Heart right ventricle (tissue), 16 donors: Measurements from ENCODE around the gene APBB3. TPM values are rescaled to one million over a fixed set of nuclear protein-coding genes. Genes with fewer than 3 reads are reported as not detected.
A peak's percentile ranks its signal among the peaks of the same experiment; 100 is the strongest.

Source experiments
- ATAC-seq, 8 donors: fragments of 200-7000 bp; cut with Tn5 transposase; one replicate each; pipeline ENCODE4 v1.9.1; 2020; ENCODE audit warnings: mild to moderate bottlenecking in 8 of 8, moderate library complexity in 8 of 8, moderate number of reproducible peaks in 1 of 8
- DNase-seq, 2 donors: peaks; one replicate each; pipeline ENCODE4 v3.0.0-alpha.2; 2020
- H3K27ac ChIP-seq, 10 donors: fragments of 200-600 bp; sonication (generic) in 2 of 10; one replicate each; pipeline versions ENCODE4 v1.5.0 to v1.8.0; 2020 to 2022; ENCODE audit warnings: mild to moderate bottlenecking in 3 of 10
- H3K27me3 ChIP-seq, 7 donors: fragments of 200-600 bp; one replicate each; pipeline ENCODE4 v1.8.0; 2021 to 2022; ENCODE audit warnings: mild to moderate bottlenecking in 2 of 7
- H3K36me3 ChIP-seq, 9 donors: fragments of 200-600 bp; sonication (generic) in 1 of 9; one replicate each; pipeline versions ENCODE4 v1.5.0 to v1.8.0; 2020 to 2022; ENCODE audit warnings: mild to moderate bottlenecking in 2 of 9
- H3K4me1 ChIP-seq, 9 donors: fragments of 200-600 bp; sonication (generic) in 1 of 9; one replicate each; pipeline versions ENCODE4 v1.5.0 to v1.8.0; 2020 to 2022; ENCODE audit warnings: mild to moderate bottlenecking in 4 of 9
- H3K4me3 ChIP-seq, 10 donors: fragments of 200-600 bp; sonication (generic) in 2 of 10; one replicate each; pipeline versions ENCODE4 v1.5.0 to v1.8.0; 2020 to 2022; ENCODE audit warnings: mild to moderate bottlenecking in 7 of 10, moderate library complexity in 2 of 10
- H3K9me3 ChIP-seq, 11 donors: fragments of 200-600 bp in 10 of 11; sonication (generic) in 2 of 11; one replicate each; pipeline versions ENCODE4 v1.5.0 to v1.8.0; 2013 to 2022; ENCODE audit warnings: mild to moderate bottlenecking in 2 of 11, control low read depth in 1 of 11, moderate library complexity in 1 of 11
- WGBS, 2 donors: extraction: QIAGEN DNeasy Blood & Tissue Kit; methylation state at CpG; one replicate each; pipeline ENCODE4 v1.1.7; 2013; ENCODE audit warnings: inconsistent platforms in 1 of 2; 5-methylcytosine and 5-hydroxymethylcytosine counted together
- intact Hi-C, 10 donors: fragments of 100-400 bp; cut with DNase I; formaldehyde crosslinking; loops; one replicate each; pipeline versions ENCODE4 v1.11.1 to v1.14.2; 2022
- polyA plus RNA-seq, 2 donors: library from polyadenylated mRNA; stranded (reverse); fragments of 200-250 nt; gene quantifications; one replicate each; pipeline ENCODE4 v1.2.3, GENCODE V29; 2013
- total RNA-seq, 10 donors: library from RNA; stranded (reverse); fragmentation: NEBNext Ultra II Directional in 3 of 10; extraction: Animal tissue kit (Norgen Biotek cat#: 25700) in 3 of 10; gene quantifications; one replicate each; pipeline versions ENCODE4 v1.2.1 to v1.2.4, GENCODE V29; 2021 to 2023
- TF ChIP-seq, protein P1 (sequence below), 9 donors: fragments of 200-600 bp; sonication (generic) in 2 of 9; IDR thresholded peaks; one replicate each; pipeline versions ENCODE4 v1.5.0 to v1.8.0; 2021 to 2022; ENCODE audit warnings: antibody characterized with exemption in 9 of 9, mild to moderate bottlenecking in 5 of 9, moderate library complexity in 1 of 9
- donor health status: Arrhythmogenic right ventricular cardiomyopathy.
- donor health status: ischemic (EF 13 %, LVEDD 7.1; RV severe dilation, severe dysfunction).
- donor health status: healthy with polysubstance abuse.
- donor health status: DM: no; HTN: yes; CAD: no.
- donor health status: DM: no; HTN: no; CAD: no.
- donor health status: ischemic (EF 25% LVEDD 6.9; RV normal size, moderate dysfunction).
- donor health status: ischemic (EF 25% LVEDD 5.7; RV mildly dilated, moderate dysfunction).
- donor health status: healthy.
- donor health status: DM: yes; HTN: yes; CAD: no.
- donor health status: Ischemic cardiomyopathy.
- donor health status: ischemic (EF 35%, LVEDD 5.7; RV mildly dilated, moderate dysfunction).
- donor health status: nonischemic (EF 11% LVEDD 7.7; RV severe dilation, severe dysfunction).
- donor health status: DM: yes; HTN: yes; CAD: no.
- donor health status: PGD.
- donor health status: ischemic (EF 29% LVEDD 5.4; RV normal size, mild dysfunction).
- donor health status: nonischemic (EF 23%, LVEDD 6.1; RV moderate dilation, normal function).

Gene APBB3
- total and polyA plus RNA-seq, 12 donors = 6.9 to 31.3 (median 13.3) TPM

DNA sequence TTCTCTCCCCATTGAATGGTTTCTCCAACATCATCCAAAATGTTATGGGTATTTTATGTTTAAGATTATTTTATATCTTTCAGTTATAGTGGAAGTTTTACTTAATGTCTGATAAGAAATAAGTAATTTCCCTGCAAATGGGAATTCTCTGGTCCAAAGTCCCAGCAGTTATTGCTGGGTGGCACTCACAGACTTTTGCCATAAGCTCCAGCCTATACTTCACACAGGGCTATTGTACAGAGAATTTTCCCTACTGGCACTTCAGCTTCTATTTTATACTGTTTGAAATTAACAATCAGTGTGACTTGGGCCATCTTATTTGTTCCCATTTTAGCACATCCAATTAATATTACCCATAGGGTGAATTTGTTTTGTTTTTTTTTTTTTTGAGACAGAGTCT lies 35.7 kb upstream of the APBB3 start:
- H3K9me3 ChIP-seq = no peaks in the 10 kb centered on the region
- H3K27me3 ChIP-seq = no peaks in the 10 kb centered on the region
- no peaks in the 10 kb centered on the region for H3K36me3 ChIP-seq
- intact Hi-C loops = no loop called here
- ATAC-seq (no peak), DNase-seq (no peak)
- H3K27ac ChIP-seq = no peak overlapping the region
- TF ChIP-seq, protein P1, sequence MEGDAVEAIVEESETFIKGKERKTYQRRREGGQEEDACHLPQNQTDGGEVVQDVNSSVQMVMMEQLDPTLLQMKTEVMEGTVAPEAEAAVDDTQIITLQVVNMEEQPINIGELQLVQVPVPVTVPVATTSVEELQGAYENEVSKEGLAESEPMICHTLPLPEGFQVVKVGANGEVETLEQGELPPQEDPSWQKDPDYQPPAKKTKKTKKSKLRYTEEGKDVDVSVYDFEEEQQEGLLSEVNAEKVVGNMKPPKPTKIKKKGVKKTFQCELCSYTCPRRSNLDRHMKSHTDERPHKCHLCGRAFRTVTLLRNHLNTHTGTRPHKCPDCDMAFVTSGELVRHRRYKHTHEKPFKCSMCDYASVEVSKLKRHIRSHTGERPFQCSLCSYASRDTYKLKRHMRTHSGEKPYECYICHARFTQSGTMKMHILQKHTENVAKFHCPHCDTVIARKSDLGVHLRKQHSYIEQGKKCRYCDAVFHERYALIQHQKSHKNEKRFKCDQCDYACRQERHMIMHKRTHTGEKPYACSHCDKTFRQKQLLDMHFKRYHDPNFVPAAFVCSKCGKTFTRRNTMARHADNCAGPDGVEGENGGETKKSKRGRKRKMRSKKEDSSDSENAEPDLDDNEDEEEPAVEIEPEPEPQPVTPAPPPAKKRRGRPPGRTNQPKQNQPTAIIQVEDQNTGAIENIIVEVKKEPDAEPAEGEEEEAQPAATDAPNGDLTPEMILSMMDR (IDR thresholded peaks at IDR 0.05) = no peak
- H3K4me1 ChIP-seq = peaks cover 0 to 40% (median 15%) of the 10 kb centered on the region in 9 donors
- H3K4me3 ChIP-seq = no peak overlapping the region

DNA sequence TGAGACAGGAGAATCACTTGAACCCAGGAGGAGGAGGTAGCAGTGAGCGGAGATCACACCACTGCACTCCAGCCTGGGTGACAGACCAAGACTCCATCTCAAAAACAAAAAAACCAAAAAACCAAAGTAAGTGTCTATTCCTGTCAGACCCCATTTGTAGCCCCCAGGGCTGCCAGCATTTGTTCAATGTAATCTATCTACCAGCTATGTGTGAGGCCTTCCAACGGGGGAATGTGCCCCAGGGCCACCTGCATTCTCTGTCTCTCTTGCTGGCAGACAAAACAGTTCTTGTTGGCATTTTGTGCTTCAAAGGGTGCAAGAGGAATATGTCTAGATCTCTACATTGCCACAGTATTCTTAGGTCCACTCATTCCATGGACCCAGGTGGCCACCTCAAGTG lies 34.4 kb upstream of the APBB3 start:
- Histone ChIP-seq H3K36me3 (no peaks in the 10 kb centered on the region), H3K27me3 (no peaks in the 10 kb centered on the region), H3K9me3 (no peaks in the 10 kb centered on the region), H3K4me1 (peaks cover 0 to 48% (median 16%) of the 10 kb centered on the region in 9 donors), H3K27ac (no peak overlapping the region), H3K4me3 (no peak overlapping the region)
- TF ChIP-seq, protein P1 (IDR thresholded peaks at IDR 0.05) = no peak
- ATAC-seq = no peak
- 86 to 90% methylated on average over 2 of the region's 2 CpGs for WGBS, 2 donors
- no peak for DNase-seq
- intact Hi-C loops = no loop called here

DNA sequence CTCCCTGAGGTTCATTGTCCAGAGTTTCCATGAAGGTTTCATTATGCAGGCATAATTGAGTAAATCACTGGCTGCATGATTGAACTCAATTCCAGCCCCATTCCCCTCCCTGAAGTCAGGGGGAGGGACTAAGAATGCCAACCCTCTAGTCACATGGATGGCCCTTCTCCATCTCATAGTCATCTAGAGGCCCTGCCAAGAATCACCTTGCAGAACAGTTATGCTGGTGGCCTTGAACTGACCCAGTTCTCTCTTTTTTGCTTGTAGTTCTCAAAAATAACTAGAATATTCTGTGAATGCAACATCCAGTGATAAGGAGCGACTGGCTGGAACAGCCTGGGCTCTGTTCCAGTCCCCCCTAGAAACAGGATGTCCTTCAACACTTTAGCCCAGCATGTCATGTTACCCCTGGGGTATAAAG lies 31.9 kb upstream of the APBB3 start:
- ATAC-seq = peak in 6 of 8 donors; percentile 59 to 85 (median 76)
- no peak for DNase-seq
- intact Hi-C loops = no loop called here
- H3K4me3 ChIP-seq = no peak overlapping the region
- 20 to 27% methylated on average over 1 of the region's 1 CpG for WGBS, 2 donors
- H3K9me3 ChIP-seq = no peaks in the 10 kb centered on the region
- peaks cover 0 to 36% (median 16%) of the 10 kb centered on the region in 9 donors for H3K4me1 ChIP-seq
- no peaks in the 10 kb centered on the region for H3K27me3 ChIP-seq
- H3K36me3 ChIP-seq = no peaks in the 10 kb centered on the region
- H3K27ac ChIP-seq = peak overlapping the region in 7 of 10 donors; percentile 1 to 85 (median 54)
- TF ChIP-seq, protein P1 (IDR thresholded peaks at IDR 0.05) = no peak

DNA sequence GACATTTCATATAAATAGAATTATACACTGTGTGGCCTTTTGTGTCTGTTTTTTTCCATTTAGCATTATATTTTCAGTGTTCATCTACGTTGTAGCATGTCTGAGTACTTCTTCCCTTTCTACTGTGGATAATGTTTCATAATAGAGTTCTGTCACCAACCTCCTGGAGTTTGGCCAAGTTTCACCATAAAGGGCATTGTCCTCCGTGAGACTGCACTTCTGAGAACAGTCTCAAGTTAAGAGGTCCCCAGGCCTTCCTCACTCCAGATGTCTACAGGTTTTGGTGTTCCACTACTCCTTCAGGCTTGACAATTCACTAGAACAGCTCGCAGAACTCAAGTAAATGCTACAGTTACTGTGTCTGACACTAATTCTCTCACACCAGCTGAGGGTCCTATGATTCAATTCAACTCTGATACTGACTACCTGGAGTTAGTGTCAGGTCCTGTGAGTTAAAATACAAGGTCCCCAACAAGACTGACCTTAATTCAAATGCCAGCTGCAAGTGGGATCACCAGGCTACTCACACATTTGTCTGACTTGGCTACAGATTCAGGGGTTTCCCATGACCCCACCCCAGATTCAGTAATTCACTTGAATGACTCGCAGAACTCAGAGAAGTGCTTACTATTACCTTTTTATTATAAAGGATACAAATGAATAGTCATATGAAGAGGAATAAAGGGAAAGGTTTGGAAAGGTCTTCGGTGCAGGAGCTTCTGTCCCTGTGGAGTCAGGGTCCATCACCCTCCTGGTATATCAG lies 31.3 kb upstream of the APBB3 start:
- Histone ChIP-seq H3K27me3 (no peaks in the 10 kb centered on the region), H3K9me3 (no peaks in the 10 kb centered on the region), H3K27ac (peak overlapping the region in 7 of 10 donors; percentile 19 to 85 (median 54)), H3K4me1 (peaks cover 0 to 39% (median 16%) of the 10 kb centered on the region in 9 donors), H3K36me3 (no peaks in the 10 kb centered on the region), H3K4me3 (peak overlapping the region in 1 of 10 donors; percentile 13)
- ATAC-seq = peak; percentile 61 to 82 (median 77)
- peak in 1 of 2 donors; percentile 62 for DNase-seq
- TF ChIP-seq, protein P1 (IDR thresholded peaks at IDR 0.05) = no peak
- intact Hi-C loops = no loop called here
- WGBS, 2 donors = 62 to 65% methylated on average over 5 of the region's 5 CpGs
